SJCRH30 (cell line): ENCODE data around the gene ZNF45. TPM values are rescaled to one million over a fixed set of nuclear protein-coding genes. Genes with fewer than 3 reads are reported as not detected.
A peak's percentile ranks its signal among the peaks of the same experiment; 100 is the strongest.
"Not testable (repeated sequence)": the region's sequence is repeated elsewhere in the genome, so short reads cannot be mapped to it uniquely, and the experiment has no call there.

Source experiments
- DNase-seq, 2 experiments: peaks; one replicate each; pipeline ENCODE4 v3.0.0-alpha.2; 2015 to 2020
- H3K27ac ChIP-seq: fragments of 250-450 bp; sonication (Bioruptor Pico); 2 replicates; pipeline ENCODE4 v1.5.1; 2020; ENCODE audit warnings: mild to moderate bottlenecking, moderate library complexity
- H3K27me3 ChIP-seq: fragments of 250-450 bp; sonication (Bioruptor Pico); 2 replicates; pipeline ENCODE4 v1.5.1; 2020; ENCODE audit warnings: mild to moderate bottlenecking, moderate library complexity
- H3K36me3 ChIP-seq: fragments of 250-450 bp; sonication (Bioruptor Pico); 2 replicates; pipeline ENCODE4 v1.5.1; 2020; ENCODE audit warnings: mild to moderate bottlenecking, moderate library complexity
- H3K4me1 ChIP-seq: fragments of 250-450 bp; sonication (Bioruptor Pico); 2 replicates; pipeline ENCODE4 v1.5.1; 2020; ENCODE audit warnings: mild to moderate bottlenecking, moderate library complexity
- H3K4me3 ChIP-seq: fragments of 250-450 bp; sonication (Bioruptor Pico); 2 replicates; pipeline ENCODE4 v1.5.1; 2020; ENCODE audit warnings: mild to moderate bottlenecking, moderate library complexity
- H3K9me3 ChIP-seq: fragments of 250-450 bp; sonication (Bioruptor Pico); replicated peaks from 2 replicates; pipeline ENCODE4 v1.5.1; 2020; ENCODE audit warnings: mild to moderate bottlenecking, moderate library complexity
- total RNA-seq: library from RNA; depleted of rRNA; stranded (reverse); fragments of >200 nt; shearing (Covaris generic); gene quantifications from 2 replicates; pipeline ENCODE4 v1.2.3, GENCODE V29; 2014; rRNA removed

ZNF45 gene
- total RNA-seq, result 14.2 and 14.4 TPM in 2 replicates

DNA sequence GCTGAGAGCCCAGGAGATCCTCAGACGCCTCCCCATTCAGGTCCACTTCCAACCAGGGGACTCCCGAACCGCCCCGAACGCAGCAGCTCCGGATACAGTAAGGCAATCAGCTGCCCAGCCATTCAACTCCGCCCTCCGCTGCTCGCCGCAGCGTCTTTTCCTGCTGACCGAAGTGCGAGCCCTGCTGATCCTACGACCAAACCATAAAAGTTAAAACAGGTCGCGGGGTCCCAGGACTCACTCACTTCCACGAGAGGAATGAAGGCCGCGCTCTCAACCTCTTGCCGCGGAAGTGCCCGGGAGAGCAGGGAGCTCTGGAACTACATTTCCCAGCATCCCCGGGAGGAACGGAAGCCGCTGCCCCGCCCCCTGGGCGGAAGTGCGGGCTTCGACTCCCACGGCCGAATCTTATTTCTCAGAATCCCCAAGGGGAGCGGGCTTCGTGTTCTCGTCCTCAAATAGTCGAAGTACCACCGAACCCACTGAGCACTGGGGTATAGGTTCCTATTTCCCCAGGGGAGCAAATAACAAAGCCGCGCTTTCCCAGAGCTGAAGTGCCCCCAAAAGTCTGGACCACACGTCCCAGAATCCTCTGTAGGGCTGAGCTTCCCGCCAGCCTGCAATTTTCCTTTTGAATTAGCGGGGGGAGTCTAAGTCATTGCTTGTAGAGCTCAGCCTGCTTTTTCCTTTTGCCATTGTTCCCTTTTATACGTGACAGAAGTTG, at the start of gene ZNF45:
Gene ZNF45 (minus strand): TSS at position 298 of the 724 bp plus-strand sequence. CDS start 13,097 bp downstream, outside the sequence.
- DNase-seq, result peak; percentile 91 to 92
- Histone ChIP-seq H3K9me3 (peaks cover 10% of the 10 kb centered on the region; the same call in 1 of the 2 replicates), H3K27me3 (no peaks in the 10 kb centered on the region), H3K27ac (peak within 1 kb of the TSS; percentile 57), H3K36me3 (peaks cover 28% of the 10 kb centered on the region), H3K4me1 (peaks cover 9% of the 10 kb centered on the region), H3K4me3 (peak within 1 kb of the TSS; percentile 83)

DNA sequence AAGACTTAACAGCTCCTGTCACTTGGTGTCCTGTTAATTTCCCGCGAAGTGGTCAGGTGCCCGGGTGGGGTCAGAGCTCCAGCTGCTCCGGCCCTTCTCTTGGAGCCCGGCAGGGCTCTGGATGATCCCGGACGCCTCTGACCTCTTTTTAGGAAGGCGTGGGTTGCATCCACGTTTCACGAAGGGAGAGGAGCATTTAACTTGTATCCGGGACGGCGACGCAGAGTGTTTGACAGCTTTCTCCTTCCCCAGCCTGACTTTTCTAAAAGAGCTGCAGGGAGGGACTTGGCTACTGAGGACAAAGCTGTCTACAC, 49.6 kb upstream of the ZNF45 start:
- Histone ChIP-seq H3K36me3 (no peaks in the 10 kb centered on the region; the same call in 1 of the 2 replicates), H3K9me3 (no peaks in the 10 kb centered on the region), H3K4me3 (peak overlapping the region; percentile 77), H3K27me3 (no peaks in the 10 kb centered on the region), H3K4me1 (0 out of 2 replicates have a peak, but pooled peaks cover 2% of the 10 kb centered on the region), H3K27ac (peak overlapping the region; percentile 25; the same call in 1 of the 2 replicates)
- peak in 1 of 2 experiments; percentile 28 for DNase-seq

DNA sequence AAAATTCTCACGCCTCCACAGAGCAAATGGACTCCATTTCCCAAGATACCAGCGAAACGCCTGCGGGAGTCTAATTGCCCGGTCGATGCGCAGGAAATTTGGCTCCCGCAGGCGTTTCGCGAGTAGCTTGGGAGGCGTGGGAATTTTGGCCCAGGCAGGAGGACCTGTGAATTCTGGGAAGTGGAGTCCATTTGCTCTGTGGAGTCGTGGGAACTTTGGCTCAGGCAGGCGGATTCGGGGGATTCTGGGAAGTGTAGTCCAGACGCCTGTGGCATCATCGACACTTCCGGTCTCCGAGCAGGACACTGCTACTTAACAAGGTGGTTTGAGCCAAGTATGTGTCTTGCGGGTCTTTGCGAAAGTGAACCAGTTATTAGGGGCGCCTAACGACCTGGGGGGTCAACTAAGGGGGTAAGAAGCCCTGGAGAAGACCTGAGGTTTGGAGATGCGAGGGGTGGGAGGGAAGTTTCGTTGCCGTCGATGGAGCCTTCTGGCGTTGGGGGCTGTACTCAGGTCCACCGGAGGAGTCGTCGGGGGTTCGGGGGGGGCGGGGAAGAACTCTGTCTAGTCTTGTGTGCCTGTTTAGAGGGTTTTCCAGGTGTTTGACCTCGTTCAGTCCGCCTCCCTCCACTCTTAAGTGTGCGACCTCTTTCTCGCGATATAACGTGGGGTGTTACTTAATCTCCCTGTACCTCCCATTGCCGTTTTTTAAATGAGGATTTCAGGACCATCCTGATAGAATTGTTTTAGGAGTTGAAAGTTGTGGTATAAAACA, 49.0 kb upstream of the ZNF45 start, which contains the start of gene ZNF155:
Gene ZNF155 (plus strand): TSS at position 277 of the 775 bp plus-strand sequence. CDS start 4,356 bp downstream, outside the sequence.
- peak within 1 kb of the TSS; percentile 25; the same call in 1 of the 2 replicates for H3K27ac ChIP-seq
- DNase-seq, result peak; percentile 96 to 98

DNA sequence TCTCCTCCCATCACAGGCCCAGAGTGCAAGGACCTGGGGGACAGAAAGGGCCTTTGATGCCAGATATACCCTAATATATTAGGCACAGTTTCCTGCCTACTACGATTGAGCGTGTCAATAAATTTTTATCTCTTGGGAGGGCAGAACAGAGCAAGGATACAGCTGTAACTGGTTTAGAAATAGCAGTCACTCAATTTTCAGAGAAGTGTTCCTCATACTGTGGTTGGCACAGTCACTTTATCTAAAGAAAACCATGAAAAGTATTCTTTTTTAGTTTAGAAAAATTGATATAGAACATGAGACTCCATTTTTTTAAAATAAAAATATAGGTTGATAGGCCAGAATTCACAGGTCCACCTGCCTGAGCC, 48.4 kb upstream of the ZNF45 start:
- Histone ChIP-seq H3K36me3 (no peaks in the 10 kb centered on the region), H3K4me3 (peak overlapping the region; percentile 77), H3K27ac (no peak overlapping the region), H3K27me3 (no peaks in the 10 kb centered on the region), H3K4me1 (0 out of 2 replicates have a peak, but pooled peaks cover 2% of the 10 kb centered on the region), H3K9me3 (no peaks in the 10 kb centered on the region)
- DNase-seq, result no peak

More for the DNA sequence above, 49.0 kb upstream of the ZNF45 start, which contains the start of gene ZNF155:
- 0 out of 2 replicates have a peak, but pooled peaks cover 2% of the 10 kb centered on the region for H3K4me1 ChIP-seq
- H3K4me3 ChIP-seq, result peak within 1 kb of the TSS; percentile 77
- no peaks in the 10 kb centered on the region; the same call in 1 of the 2 replicates for H3K36me3 ChIP-seq
- no peaks in the 10 kb centered on the region for H3K9me3 ChIP-seq
- no peaks in the 10 kb centered on the region for H3K27me3 ChIP-seq

DNA sequence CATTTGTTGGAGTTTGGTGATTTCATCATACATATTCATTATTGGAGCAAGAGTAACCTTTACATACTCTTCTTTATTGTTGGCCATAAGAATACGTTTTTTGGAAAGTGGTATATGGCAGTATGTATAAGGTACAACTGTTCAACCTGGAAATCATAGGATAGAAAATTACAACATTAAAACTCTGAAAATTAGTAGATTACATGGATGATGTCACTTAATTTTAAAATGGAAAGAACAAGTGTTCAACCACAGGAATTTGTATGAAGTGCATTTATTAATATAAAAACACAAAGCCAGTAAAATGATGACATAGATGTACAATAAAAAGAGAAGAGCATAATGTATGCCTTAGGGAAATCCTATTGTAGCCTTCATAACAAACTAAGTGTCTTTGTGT, 41.6 kb upstream of the ZNF45 start:
- H3K4me3 ChIP-seq, result no peak overlapping the region

DNA sequence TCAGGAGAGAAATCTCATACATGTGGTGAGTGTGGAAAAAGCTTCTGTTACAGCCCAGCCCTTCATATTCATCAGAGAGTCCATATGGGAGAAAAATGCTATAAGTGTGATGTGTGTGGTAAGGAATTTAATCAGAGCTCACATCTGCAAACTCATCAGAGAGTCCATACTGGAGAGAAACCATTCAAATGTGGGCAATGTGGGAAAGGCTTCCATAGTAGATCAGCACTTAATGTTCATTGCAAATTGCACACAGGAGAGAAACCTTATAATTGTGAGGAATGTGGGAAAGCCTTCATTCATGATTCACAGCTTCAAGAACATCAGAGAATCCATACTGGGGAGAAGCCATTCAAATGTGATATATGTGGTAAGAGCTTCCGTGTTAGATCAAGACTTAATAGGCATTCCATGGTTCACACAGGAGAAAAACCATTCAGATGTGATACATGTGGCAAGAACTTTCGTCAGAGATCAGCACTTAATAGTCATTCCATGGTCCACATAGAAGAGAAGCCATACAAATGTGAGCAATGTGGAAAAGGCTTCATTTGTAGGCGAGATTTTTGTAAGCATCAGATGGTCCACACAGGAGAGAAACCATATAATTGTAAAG, 31.1 kb upstream of the ZNF45 start:
- H3K27me3 ChIP-seq, result no peaks in the 10 kb centered on the region
- no peak overlapping the region for H3K27ac ChIP-seq
- H3K4me3 ChIP-seq, result no peak overlapping the region
- peaks cover 78% of the 10 kb centered on the region for H3K36me3 ChIP-seq
- H3K9me3 ChIP-seq, result peaks cover 38% of the 10 kb centered on the region
- H3K4me1 ChIP-seq, result 0 out of 2 replicates have a peak, but pooled peaks cover 2% of the 10 kb centered on the region
- no peak for DNase-seq

More for the DNA sequence above, 41.6 kb upstream of the ZNF45 start:
- no peaks in the 10 kb centered on the region; the same call in 1 of the 2 replicates for H3K9me3 ChIP-seq
- no peaks in the 10 kb centered on the region for H3K4me1 ChIP-seq
- no peak overlapping the region for H3K27ac ChIP-seq
- H3K27me3 ChIP-seq, result no peaks in the 10 kb centered on the region
- H3K36me3 ChIP-seq, result no peaks in the 10 kb centered on the region
- DNase-seq, result no peak

DNA sequence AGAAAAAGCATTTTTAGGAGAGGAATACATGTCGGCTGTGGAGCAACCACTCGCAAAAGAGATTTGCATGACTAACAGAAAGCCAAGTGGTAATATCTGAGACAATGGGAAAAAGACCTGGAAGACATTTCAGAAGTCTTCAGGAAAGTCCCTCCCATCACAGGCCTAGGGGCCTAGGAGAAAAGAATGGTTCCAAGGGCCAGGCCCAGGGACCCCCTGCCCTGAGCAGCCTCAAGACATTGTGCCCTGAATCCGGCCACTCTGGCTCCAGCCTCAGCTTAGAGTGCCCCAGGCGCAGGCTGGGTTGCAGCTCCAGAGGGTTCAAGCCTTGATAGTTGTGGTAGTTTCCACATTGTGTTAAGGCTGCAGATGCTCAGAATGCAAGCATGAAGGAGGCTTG, 25.3 kb upstream of the ZNF45 start:
- DNase-seq, result no peak
- Histone ChIP-seq H3K27ac (no peak overlapping the region), H3K36me3 (peaks cover 24% of the 10 kb centered on the region), H3K4me1 (no peaks in the 10 kb centered on the region), H3K4me3 (no peak overlapping the region), H3K27me3 (no peaks in the 10 kb centered on the region), H3K9me3 (peaks cover 15% of the 10 kb centered on the region)

DNA sequence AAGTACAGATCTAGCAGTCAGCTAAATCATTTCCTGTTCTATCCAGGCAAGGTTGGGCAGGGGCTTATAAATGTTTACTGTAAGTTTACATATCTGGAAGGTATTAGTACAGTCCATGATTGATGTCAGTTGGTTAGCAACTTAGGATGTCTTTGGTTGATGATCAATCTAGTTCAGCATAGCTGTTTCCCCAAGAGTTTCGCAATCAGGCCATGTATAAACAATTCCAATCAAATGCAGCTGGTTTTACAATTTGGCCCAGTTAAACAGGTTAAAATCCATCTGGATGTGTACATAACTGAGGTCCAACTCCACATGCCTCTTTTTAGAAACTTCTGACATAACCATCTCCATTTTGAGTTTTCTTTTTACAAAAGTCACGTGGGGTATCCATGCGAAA, 22.8 kb upstream of the ZNF45 start:
- H3K4me1 ChIP-seq, result no peaks in the 10 kb centered on the region
- H3K27ac ChIP-seq, result no peak overlapping the region
- H3K4me3 ChIP-seq, result no peak overlapping the region
- H3K27me3 ChIP-seq, result no peaks in the 10 kb centered on the region
- peaks cover 3% of the 10 kb centered on the region for H3K36me3 ChIP-seq
- DNase-seq, result no peak
- peaks cover 15% of the 10 kb centered on the region for H3K9me3 ChIP-seq

DNA sequence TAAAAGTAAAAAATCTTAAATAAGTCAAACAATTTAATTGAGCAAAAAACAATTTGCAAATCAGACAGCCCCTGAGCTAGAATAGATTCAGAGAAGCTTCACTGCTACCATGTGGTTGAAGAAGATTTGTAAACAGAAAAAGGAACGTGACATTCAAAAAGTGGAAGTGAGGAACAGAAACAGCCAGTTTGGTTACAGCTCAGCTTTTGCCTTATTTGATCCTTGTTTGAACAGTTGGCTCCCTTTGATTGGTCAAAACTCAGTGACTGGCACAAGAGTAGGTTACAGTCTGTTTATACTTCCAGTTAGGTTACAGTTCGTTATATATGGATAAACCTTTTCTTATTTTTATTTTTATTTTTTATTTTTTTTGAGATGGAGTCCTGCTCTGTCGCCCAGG, 21.7 kb upstream of the ZNF45 start:
- H3K27me3 ChIP-seq, result no peaks in the 10 kb centered on the region
- peaks cover 9% of the 10 kb centered on the region; the same call in 1 of the 2 replicates for H3K9me3 ChIP-seq
- no peaks in the 10 kb centered on the region for H3K36me3 ChIP-seq

DNA sequence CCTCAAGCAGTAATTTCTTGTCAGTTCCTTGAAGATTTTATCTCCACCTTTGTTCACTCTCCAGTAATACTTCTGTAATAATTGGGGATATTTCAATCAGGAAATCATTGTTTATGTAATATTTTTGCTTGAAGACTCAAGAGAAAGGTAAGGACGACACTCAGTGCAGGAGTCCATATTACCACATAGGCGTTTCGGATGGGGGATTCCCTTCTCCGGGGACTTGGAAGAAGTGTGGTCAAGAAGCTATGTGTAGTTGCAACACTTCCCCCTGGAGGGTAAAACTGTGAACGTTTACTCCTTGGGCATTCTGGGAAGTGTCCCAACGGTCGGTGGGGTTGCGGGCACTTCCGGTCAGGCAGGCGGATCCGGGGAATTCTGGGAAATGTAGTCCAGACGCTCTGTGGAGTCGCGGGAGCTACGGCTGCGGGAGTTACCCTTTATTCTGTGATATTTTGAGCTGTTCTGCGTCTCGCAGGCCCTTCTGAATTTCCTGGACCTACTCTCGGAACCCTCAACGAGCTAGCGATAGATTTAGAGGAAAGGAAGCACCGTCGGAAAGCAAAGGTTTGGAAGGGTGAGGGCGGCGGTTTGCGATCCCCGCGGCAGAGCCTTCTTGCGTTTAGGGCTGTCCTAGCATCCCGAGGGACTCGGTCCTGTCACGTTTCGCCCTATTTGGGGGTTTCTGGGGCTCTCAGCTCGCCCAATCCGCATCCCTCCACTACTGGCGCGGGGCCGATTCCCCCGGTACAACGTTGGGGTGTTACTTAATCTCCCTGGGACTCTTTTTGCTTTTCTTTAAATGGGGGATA, 16.0 kb upstream of the ZNF45 start, which contains the start of gene ZNF221:
Gene ZNF221 (plus strand): TSS at position 395 of the 812 bp plus-strand sequence. CDS start 11,499 bp downstream, outside the sequence.
- Histone ChIP-seq H3K27me3 (no peaks in the 10 kb centered on the region), H3K4me3 (peak within 1 kb of the TSS; percentile 82), H3K4me1 (no peaks in the 10 kb centered on the region), H3K36me3 (no peaks in the 10 kb centered on the region), H3K9me3 (peaks cover 15% of the 10 kb centered on the region), H3K27ac (peak within 1 kb of the TSS; percentile 43)
- peak; percentile 94 to 97 for DNase-seq

More for the DNA sequence above, 21.7 kb upstream of the ZNF45 start:
- Histone ChIP-seq H3K4me3 (no peak overlapping the region), H3K4me1 (no peaks in the 10 kb centered on the region), H3K27ac (no peak overlapping the region)
- no peak for DNase-seq

DNA sequence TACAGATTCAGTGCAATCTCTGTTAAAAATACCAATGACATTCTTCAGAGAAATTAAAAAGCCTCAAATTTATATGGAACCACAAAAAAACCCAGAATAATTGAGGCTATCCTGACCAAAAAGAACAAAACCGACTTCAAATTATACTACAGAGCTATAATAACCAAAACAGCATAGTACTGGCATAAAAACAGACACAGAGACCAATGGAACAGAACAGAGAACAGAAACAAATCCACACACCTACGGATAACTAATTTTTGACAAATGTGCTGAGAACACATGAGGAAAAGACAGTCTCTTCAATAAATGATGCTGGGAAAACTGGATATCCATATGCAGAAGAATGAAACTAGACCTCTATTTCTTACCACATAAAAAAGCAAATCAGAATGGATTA, 14.7 kb upstream of the ZNF45 start:
- H3K36me3 ChIP-seq, H3K4me3 ChIP-seq, H3K27me3 ChIP-seq, DNase-seq, H3K27ac ChIP-seq, H3K4me1 ChIP-seq: not testable (repeated sequence)
- H3K9me3 ChIP-seq, result peaks cover 15% of the 10 kb centered on the region

DNA sequence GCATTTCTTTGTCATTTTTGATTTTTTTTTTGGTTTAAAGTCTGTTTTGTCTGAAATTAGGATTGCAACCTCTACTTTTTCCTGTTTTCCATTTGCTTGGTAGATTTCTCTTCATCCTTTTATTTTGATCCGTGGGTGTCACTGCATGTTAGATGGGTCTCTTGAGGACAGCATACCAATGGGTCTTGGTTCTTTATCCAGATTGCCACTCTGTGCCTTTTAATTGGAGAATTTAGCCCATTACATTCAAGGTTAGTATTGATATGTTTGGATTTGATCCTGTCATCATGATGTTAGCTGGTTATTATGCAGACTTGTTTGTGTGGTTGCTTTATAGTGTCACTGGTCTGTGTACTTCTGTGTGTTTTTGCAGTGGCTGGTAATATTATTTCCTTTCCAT, 12.3 kb upstream of the ZNF45 start:
- H3K27ac ChIP-seq, H3K36me3 ChIP-seq, DNase-seq, H3K4me1 ChIP-seq, H3K4me3 ChIP-seq, H3K27me3 ChIP-seq: not testable (repeated sequence)
- peaks cover 15% of the 10 kb centered on the region for H3K9me3 ChIP-seq

DNA sequence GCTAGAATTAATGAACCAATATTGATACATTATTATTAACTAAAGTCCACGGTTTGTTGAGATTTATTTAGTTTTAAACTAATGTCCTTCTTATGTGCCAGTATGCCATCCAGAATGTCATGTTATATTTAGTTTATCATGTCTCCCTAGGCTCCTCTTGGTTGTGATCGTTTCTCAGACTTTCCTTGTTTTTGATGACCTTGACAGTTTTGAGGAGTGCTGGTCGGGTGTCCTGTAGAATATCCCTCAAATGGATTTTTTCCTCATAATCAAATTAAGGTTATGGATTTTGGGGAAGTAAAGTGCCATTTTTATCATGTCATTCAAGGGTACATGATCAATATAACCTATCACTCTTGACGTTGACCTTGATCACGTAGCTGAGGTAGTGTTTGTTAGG, 6.1 kb upstream of the ZNF45 start:
- no peak overlapping the region for H3K27ac ChIP-seq
- no peaks in the 10 kb centered on the region for H3K36me3 ChIP-seq
- no peaks in the 10 kb centered on the region for H3K4me1 ChIP-seq
- no peaks in the 10 kb centered on the region for H3K27me3 ChIP-seq
- H3K9me3 ChIP-seq, result peaks cover 6% of the 10 kb centered on the region; the same call in 1 of the 2 replicates
- H3K4me3 ChIP-seq, result no peak overlapping the region
- DNase-seq, result no peak

DNA sequence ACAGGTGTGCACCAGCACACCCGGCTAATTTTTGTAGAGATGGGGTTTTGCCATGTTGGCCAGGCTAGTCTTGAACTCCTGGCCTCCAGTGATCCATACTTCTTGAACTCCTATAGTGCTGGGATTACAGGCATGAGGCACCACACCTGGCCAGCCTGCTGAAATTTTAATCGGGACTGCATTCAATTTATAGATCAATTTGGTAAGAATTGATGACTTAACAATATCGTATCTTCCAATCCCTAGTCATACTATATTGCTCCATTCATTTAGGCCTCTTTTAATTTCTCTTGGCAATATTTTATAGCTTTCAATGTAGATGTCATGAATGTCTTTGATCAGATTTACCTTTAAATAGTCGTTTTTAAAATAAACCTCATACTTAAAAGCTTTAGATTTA, 5.6 kb upstream of the ZNF45 start:
- no peaks in the 10 kb centered on the region for H3K27me3 ChIP-seq
- H3K4me3 ChIP-seq, result no peak overlapping the region
- no peak for DNase-seq
- no peaks in the 10 kb centered on the region for H3K36me3 ChIP-seq
- peaks cover 10% of the 10 kb centered on the region; the same call in 1 of the 2 replicates for H3K9me3 ChIP-seq
- 0 out of 2 replicates have a peak, but pooled peaks cover 2% of the 10 kb centered on the region for H3K4me1 ChIP-seq
- no peak overlapping the region for H3K27ac ChIP-seq
